Neural cell (in vitro differentiated cells): ENCODE measurements around the gene USF1. TPM values are rescaled to one million over a fixed set of nuclear protein-coding genes. Genes with fewer than 3 reads are reported as not detected.

ENCODE experiments used
- H2AFZ ChIP-seq: fragments of 200-600, 300-800 bp; sonication (generic), shearing (Covaris generic); 2 replicates; pipeline ENCODE4 v1.6.0; 2014; ENCODE audit warnings: low read depth, mild to moderate bottlenecking, antibody characterized with exemption, low read length, moderate library complexity
- H3F3A ChIP-seq: fragments of 200-600 bp; shearing (Covaris generic); 2 replicates; pipeline ENCODE4 v1.6.1; 2016; ENCODE audit warnings: mild to moderate bottlenecking, moderate library complexity, mixed read lengths, antibody characterized with exemption, low read length; ENCODE audit not compliant: insufficient read depth, poor library complexity, severe bottlenecking
- H3K27ac ChIP-seq: fragments of 200-600, 300-800 bp; sonication (generic), shearing (Covaris generic); 2 replicates; pipeline ENCODE4 v1.5.1; 2014; ENCODE audit warnings: mild to moderate bottlenecking, low read length, moderate library complexity
- H3K27me3 ChIP-seq: fragments of 300-800, 200-600 bp; sonication (generic), shearing (Covaris generic); 2 replicates; pipeline ENCODE4 v1.6.0; 2014; ENCODE audit warnings: mild to moderate bottlenecking, low read depth, low read length, moderate library complexity; ENCODE audit not compliant: insufficient read depth
- H3K36me3 ChIP-seq: fragments of 300-800, 200-600 bp; sonication (generic), shearing (Covaris generic); 2 replicates; pipeline ENCODE4 v1.5.1; 2014; ENCODE audit warnings: mild to moderate bottlenecking, antibody characterized with exemption, low read length, moderate library complexity; ENCODE audit not compliant: insufficient read depth
- H3K4me2 ChIP-seq: fragments of 300-800, 200-600 bp; sonication (generic), shearing (Covaris generic); 2 replicates; pipeline ENCODE4 v1.6.0; 2014; ENCODE audit warnings: mild to moderate bottlenecking, low read length
- H3K4me3 ChIP-seq: fragments of 300-800, 200-600 bp; sonication (generic), shearing (Covaris generic); 2 replicates; pipeline ENCODE4 v1.5.1; 2014; ENCODE audit warnings: mild to moderate bottlenecking, low read length, moderate library complexity
- H3K79me2 ChIP-seq: fragments of 200-600 bp; shearing (Covaris generic); replicated peaks from 2 replicates; pipeline ENCODE4 v1.6.0; 2014; ENCODE audit warnings: mild to moderate bottlenecking, low read length, moderate library complexity; ENCODE audit not compliant: insufficient read depth
- H3K9ac ChIP-seq: fragments of 300-800, 200-600 bp; sonication (generic), shearing (Covaris generic); 2 replicates; pipeline ENCODE4 v1.6.1; 2016; ENCODE audit warnings: mild to moderate bottlenecking, low read length, mixed read lengths
- H3K9me2 ChIP-seq: fragments of 200-600 bp; shearing (Covaris generic); 2 replicates; pipeline ENCODE4 v1.6.1; 2016; ENCODE audit warnings: mild to moderate bottlenecking, low read length, mixed read lengths; ENCODE audit not compliant: insufficient read depth
- H3K9me3 ChIP-seq: fragments of 200-600, 300-800 bp; sonication (generic), shearing (Covaris generic); 2 replicates; pipeline ENCODE4 v1.6.1; 2016; ENCODE audit warnings: mild to moderate bottlenecking, mixed run types, low read length, moderate library complexity, mixed read lengths
- H4K20me1 ChIP-seq: fragments of 200-600 bp; shearing (Covaris generic); 2 replicates; pipeline ENCODE4 v1.6.1; 2016; ENCODE audit warnings: mild to moderate bottlenecking, mixed run types; ENCODE audit not compliant: insufficient read depth
- CTCF ChIP-seq: fragments of 450-650 bp; IDR thresholded peaks from 2 replicates; pipeline ENCODE4 v1.5.1; 2014; ENCODE audit warnings: antibody characterized with exemption, mild to moderate bottlenecking, moderate library complexity; ENCODE audit not compliant: poor library complexity, severe bottlenecking
- EP300 ChIP-seq: fragments of 450-650 bp; conservative IDR thresholded peaks from 2 replicates; pipeline ENCODE4 v1.6.1; 2014; ENCODE audit warnings: antibody characterized with exemption, mild to moderate bottlenecking, moderate library complexity; ENCODE audit not compliant: poor library complexity, severe bottlenecking
- EZH2 ChIP-seq: fragments of 200-600, 300-800 bp; shearing (Covaris generic), sonication (generic); IDR thresholded peaks from 2 replicates; pipeline ENCODE4 v1.6.1; 2014; ENCODE audit warnings: antibody characterized with exemption, low read length, borderline replicate concordance, mild to moderate bottlenecking; ENCODE audit not compliant: insufficient read depth, poor library complexity, severe bottlenecking
- MXI1 ChIP-seq: fragments of 450-650 bp; conservative IDR thresholded peaks from 2 replicates; pipeline ENCODE4 v1.6.1; 2014; ENCODE audit warnings: antibody characterized with exemption, mild to moderate bottlenecking; ENCODE audit not compliant: poor library complexity, severe bottlenecking
- POLR2AphosphoS5 ChIP-seq: IDR thresholded peaks from 2 replicates; pipeline ENCODE4 v1.6.1; 2012
- RAD21 ChIP-seq: fragments of 450-650 bp; conservative IDR thresholded peaks from 2 replicates; pipeline ENCODE4 v1.6.1; 2014; ENCODE audit warnings: antibody characterized with exemption, mild to moderate bottlenecking, moderate library complexity
- REST ChIP-seq: IDR thresholded peaks from 2 replicates; pipeline ENCODE4 v1.6.1; 2012; ENCODE audit warnings: borderline replicate concordance
- SMC3 ChIP-seq: fragments of 450-650 bp; conservative IDR thresholded peaks from 2 replicates; pipeline ENCODE4 v1.6.1; 2014; ENCODE audit warnings: antibody characterized with exemption, mild to moderate bottlenecking, moderate library complexity; ENCODE audit not compliant: poor library complexity
- TAF1 ChIP-seq: IDR thresholded peaks from 2 replicates; pipeline ENCODE4 v1.6.1; 2012; ENCODE audit warnings: low read depth
- polyA plus RNA-seq: library from polyadenylated mRNA; depleted of rRNA; stranded (reverse); fragments of >200 nt; gene quantifications from 2 replicates; pipeline ENCODE4 v1.2.3, GENCODE V29; 2014

Gene USF1
- polyA plus RNA-seq, 1 donor from 2014 or later, result 366 TPM

- H3K4me3 ChIP-seq, result no peak overlapping the region
- TF ChIP-seq TAF1, result no peak
- no peak for TF ChIP-seq SMC3
- TF ChIP-seq CTCF, result no peak
- TF ChIP-seq EZH2, result no peak
- no peak overlapping the region for H3K27ac ChIP-seq
Observed at GRCh38 chr1:161069241-161069640, 23.5 kb upstream of the USF1 start.

GRCh38 chr1:161068306-161069234 is 22.8 kb upstream of the USF1 start:
- no peaks in the 10 kb centered on the region for H3K36me3 ChIP-seq
- H3K4me2 ChIP-seq, result no peak overlapping the region
- TF ChIP-seq SMC3 (no peak), RAD21 (no peak), EZH2 (no peak), MXI1 (no peak), EP300 (no peak), POLR2AphosphoS5 (no peak), CTCF (no peak), TAF1 (no peak), REST (no peak)
- H3K9me2 ChIP-seq, result no peaks in the 10 kb centered on the region
- no peak overlapping the region for H3K9ac ChIP-seq
- no peaks in the 10 kb centered on the region for H3K27me3 ChIP-seq
- no peaks in the 10 kb centered on the region for H3K79me2 ChIP-seq
- H3K27ac ChIP-seq, result no peak overlapping the region
- no peak overlapping the region for H2AFZ ChIP-seq
- H3K9me3 ChIP-seq, result no peaks in the 10 kb centered on the region
- H3F3A ChIP-seq, result no peaks in the 10 kb centered on the region
- no peaks in the 10 kb centered on the region for H4K20me1 ChIP-seq
- H3K4me3 ChIP-seq, result no peak overlapping the region

More at GRCh38 chr1:161069241-161069640, 23.5 kb upstream of the USF1 start:
- Histone ChIP-seq H3F3A (no peaks in the 10 kb centered on the region), H3K9me2 (no peaks in the 10 kb centered on the region), H3K79me2 (no peaks in the 10 kb centered on the region), H3K27me3 (no peaks in the 10 kb centered on the region), H3K4me2 (no peak overlapping the region), H3K9ac (no peak overlapping the region), H3K36me3 (no peaks in the 10 kb centered on the region), H3K9me3 (no peaks in the 10 kb centered on the region), H2AFZ (no peak overlapping the region), H4K20me1 (no peaks in the 10 kb centered on the region)
